Sigmoid colon (tissue), 7 donors: ENCODE results near the gene CAMKV. TPM values are rescaled to one million over a fixed set of nuclear protein-coding genes. Genes with fewer than 3 reads are reported as not detected.
A peak's percentile ranks its signal among the peaks of the same experiment; 100 is the strongest.
"Not testable (repeated sequence)": the region's sequence is repeated elsewhere in the genome, so short reads cannot be mapped to it uniquely, and the experiment has no call there.

ENCODE experiments used
- DNase-seq: peaks from one replicate; pipeline ENCODE4 v3.0.0-alpha.2; 2019
- H3K27ac ChIP-seq, 4 donors: fragments of 200-600 bp; sonication (generic); one replicate each; pipeline ENCODE4 v1.5.1; 2016 to 2019; ENCODE audit warnings: mild to moderate bottlenecking in 1 of 4
- H3K27me3 ChIP-seq, 3 donors: fragments of 200-600 bp; sonication (generic); one replicate each; pipeline ENCODE4 v1.5.1; 2019; ENCODE audit warnings: mild to moderate bottlenecking in 1 of 3
- H3K36me3 ChIP-seq, 4 donors: fragments of 200-600 bp; sonication (generic); one replicate each; pipeline ENCODE4 v1.5.1; 2016 to 2019
- H3K4me1 ChIP-seq, 4 donors: fragments of 200-600 bp; sonication (generic); one replicate each; pipeline ENCODE4 v1.5.1; 2017 to 2019
- H3K4me3 ChIP-seq, 4 donors: fragments of 200-600 bp; sonication (generic); one replicate each; pipeline ENCODE4 v1.5.1; 2017 to 2019; ENCODE audit warnings: mild to moderate bottlenecking in 2 of 4, moderate library complexity in 1 of 4
- H3K9me3 ChIP-seq, 4 donors: fragments of 200-600 bp in 3 of 4; sonication (generic) in 3 of 4; one replicate each; pipeline versions ENCODE4 v1.5.1 to v1.6.1; 2013 to 2019
- CTCF ChIP-seq, 4 experiments: fragments of 450-650 bp in 3 of 4; fragments of 200-600 bp in 1 of 4; IDR thresholded peaks; one replicate each; pipeline ENCODE4 v1.5.1; 2016 to 2019; ENCODE audit warnings: antibody characterized with exemption in 4 of 4, mild to moderate bottlenecking in 3 of 4, moderate library complexity in 2 of 4
- EP300 ChIP-seq, 4 donors: sonication (generic); formaldehyde crosslinking; IDR thresholded peaks; one replicate each; pipeline ENCODE4 v1.6.1; 2017; ENCODE audit warnings: antibody characterized with exemption in 4 of 4
- POLR2A ChIP-seq, 2 donors: fragments of 450-650 bp; IDR thresholded peaks; one replicate each; pipeline ENCODE4 v1.6.1; 2016; ENCODE audit warnings: antibody characterized with exemption in 2 of 2, mild to moderate bottlenecking in 2 of 2, moderate library complexity in 2 of 2
- POLR2AphosphoS5 ChIP-seq, 4 donors: sonication (generic); formaldehyde crosslinking; IDR thresholded peaks; one replicate each; pipeline ENCODE4 v1.6.1; 2017; ENCODE audit warnings: antibody characterized with exemption in 4 of 4
- WGBS, 2 donors: extraction: QIAGEN DNeasy Blood & Tissue Kit; methylation state at CpG; one replicate each; pipeline ENCODE4 v1.1.7; 2013; 5-methylcytosine and 5-hydroxymethylcytosine counted together
- intact Hi-C: fragments of 100-400 bp; cut with DNase I; formaldehyde crosslinking; loops from one replicate; pipeline ENCODE4 v1.15.1; 2023
- polyA plus RNA-seq, 3 donors: library from polyadenylated mRNA; stranded (reverse); fragments of 200-250 nt; gene quantifications; one replicate each; pipeline ENCODE4 v1.2.3, GENCODE V29; 2013
- total RNA-seq, 4 donors: library from RNA; depleted of rRNA; stranded (reverse); fragments of >200 nt; gene quantifications; one replicate each; pipeline ENCODE4 v1.1.0, GENCODE V29; 2016
- donor health status: healthy with polysubstance abuse.
- donor health status: Bipolar disorder and iron deficiency.
- donor health status: healthy.

Gene CAMKV
- total RNA-seq (not detected), polyA plus RNA-seq (under 1 TPM in 1 of 3 donors, not detected in 2; 0.12 TPM)

DNA sequence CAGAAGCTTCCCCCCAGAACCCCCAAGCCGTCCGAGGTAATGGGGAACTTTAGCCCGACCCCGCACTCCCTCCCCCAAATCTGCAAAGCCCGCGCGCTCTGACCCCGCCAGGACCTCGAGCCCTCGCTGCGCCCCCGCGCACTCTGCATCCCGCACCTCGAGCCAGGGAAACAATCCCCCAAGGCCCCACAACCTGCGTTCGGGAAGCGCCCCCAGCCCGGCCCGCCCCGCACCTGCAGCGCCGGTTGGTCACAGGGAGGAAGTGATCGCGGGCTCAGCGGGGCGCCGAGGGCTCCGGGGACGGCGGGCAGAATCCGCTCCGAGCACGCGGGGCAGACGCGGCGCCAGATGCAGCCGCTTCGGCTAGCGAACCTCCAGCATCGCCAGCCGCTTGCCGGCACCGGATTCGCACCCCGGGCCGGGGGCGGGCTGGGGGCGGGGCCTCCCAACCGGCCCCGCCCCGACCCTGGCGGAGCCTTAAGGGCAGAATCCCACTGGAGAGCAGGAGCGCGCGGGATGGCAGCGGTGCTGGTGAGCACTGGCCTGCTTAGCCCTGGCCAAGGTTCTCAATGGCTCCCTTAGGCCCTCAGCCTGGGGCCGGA lies at the start of gene CAMKV:
Gene CAMKV, minus strand, starts transcription at position 382 of the 602 bp plus-strand sequence. CDS start 7,518 bp downstream, outside the sequence.
- intact Hi-C loops, result no loop called here
- peaks cover 0 to 14% (median 13%) of the 10 kb centered on the region in 4 donors for H3K4me1 ChIP-seq
- WGBS, 2 donors, result 2% methylated on average over 59 of the region's 59 CpGs
- H3K4me3 ChIP-seq, result peak within 1 kb of the TSS in 3 of 4 donors; percentile 28 to 44 (median 35)
- H3K27me3 ChIP-seq, result peaks cover 15 to 48% (median 26%) of the 10 kb centered on the region in 3 donors
- no peaks in the 10 kb centered on the region for H3K36me3 ChIP-seq
- TF ChIP-seq EP300 (IDR thresholded peaks at IDR 0.05), result no peak
- no peak for TF ChIP-seq CTCF (IDR thresholded peaks at IDR 0.05)
- TF ChIP-seq POLR2AphosphoS5 (IDR thresholded peaks at IDR 0.05), result no peak
- TF ChIP-seq POLR2A (IDR thresholded peaks at IDR 0.05), result no peak
- no peak within 1 kb of the TSS for H3K27ac ChIP-seq
- no peak for DNase-seq
- no peaks in the 10 kb centered on the region for H3K9me3 ChIP-seq

DNA sequence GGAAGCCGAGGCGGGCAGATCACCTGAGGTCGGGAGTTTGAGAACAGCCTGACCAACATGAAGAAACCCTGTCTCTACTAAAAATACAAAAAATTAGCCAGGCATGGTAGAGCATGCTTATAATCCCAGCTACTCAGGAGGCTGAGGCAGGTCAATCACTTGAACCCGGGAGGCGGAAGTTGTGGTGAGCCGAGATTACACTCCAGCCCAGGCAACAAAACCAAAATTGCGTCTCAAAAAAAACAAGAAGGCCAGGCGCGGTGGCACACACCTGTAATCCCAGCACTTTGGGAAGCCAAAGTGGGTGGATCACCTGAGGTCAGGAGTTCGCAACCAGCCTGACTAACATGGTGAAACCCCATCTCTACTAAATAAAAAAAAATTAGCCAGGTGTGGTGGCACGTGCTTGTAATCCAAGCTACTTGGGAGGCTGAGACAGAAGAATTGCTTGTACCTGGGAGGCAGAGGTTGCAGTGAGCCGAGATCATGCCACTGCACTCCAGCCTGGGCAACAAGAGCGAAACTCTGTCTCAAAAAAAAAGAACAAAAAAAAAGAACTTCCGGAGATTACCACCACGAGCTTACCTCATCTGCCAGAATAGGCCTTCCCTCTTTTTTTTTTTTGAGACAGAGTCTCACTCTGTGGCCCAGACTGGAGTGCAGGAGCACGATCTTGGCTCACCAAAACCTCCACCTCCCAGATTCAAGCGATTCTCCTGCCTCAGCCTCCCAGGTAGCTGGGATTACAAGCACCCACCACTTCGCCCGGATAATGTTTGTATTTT lies 48.3 kb upstream of the CAMKV start:
- intact Hi-C loops, H3K9me3 ChIP-seq, H3K27ac ChIP-seq, H3K36me3 ChIP-seq, DNase-seq, H3K4me3 ChIP-seq, H3K27me3 ChIP-seq, H3K4me1 ChIP-seq: not testable (repeated sequence)
- WGBS, 2 donors, result 92 to 95% methylated on average over 19 of the region's 19 CpGs

GRCh38 chr3:49916686-49917085 lies 47.0 kb upstream of the CAMKV start:
- no peaks in the 10 kb centered on the region for H3K27me3 ChIP-seq
- H3K27ac ChIP-seq, result no peak overlapping the region
- no peak for DNase-seq
- H3K4me3 ChIP-seq, result no peak overlapping the region
- intact Hi-C loops, result no loop called here
- H3K9me3 ChIP-seq, result no peaks in the 10 kb centered on the region
- 94 to 96% methylated on average over 5 of the region's 5 CpGs for WGBS, 2 donors
- H3K4me1 ChIP-seq, result no peaks in the 10 kb centered on the region
- peaks cover 0 to 16% (median 2%) of the 10 kb centered on the region in 4 donors for H3K36me3 ChIP-seq
- TF ChIP-seq POLR2AphosphoS5 (IDR thresholded peaks at IDR 0.05) (no peak), CTCF (IDR thresholded peaks at IDR 0.05) (no peak), POLR2A (IDR thresholded peaks at IDR 0.05) (no peak), EP300 (IDR thresholded peaks at IDR 0.05) (no peak)

- Histone ChIP-seq H3K36me3 (peaks cover 0 to 30% (median 12%) of the 10 kb centered on the region in 4 donors), H3K4me3 (no peak overlapping the region), H3K27ac (no peak overlapping the region), H3K9me3 (no peaks in the 10 kb centered on the region), H3K4me1 (no peaks in the 10 kb centered on the region), H3K27me3 (no peaks in the 10 kb centered on the region)
- WGBS, 2 donors, result 33 to 72% methylated on average over 2 of the region's 2 CpGs
- DNase-seq, result no peak
- intact Hi-C loops, result no loop called here
- TF ChIP-seq CTCF (IDR thresholded peaks at IDR 0.05) (no peak), POLR2AphosphoS5 (IDR thresholded peaks at IDR 0.05) (no peak), EP300 (IDR thresholded peaks at IDR 0.05) (no peak), POLR2A (IDR thresholded peaks at IDR 0.05) (no peak)
Observed at GRCh38 chr3:49914906-49915305, 45.2 kb upstream of the CAMKV start.

DNA sequence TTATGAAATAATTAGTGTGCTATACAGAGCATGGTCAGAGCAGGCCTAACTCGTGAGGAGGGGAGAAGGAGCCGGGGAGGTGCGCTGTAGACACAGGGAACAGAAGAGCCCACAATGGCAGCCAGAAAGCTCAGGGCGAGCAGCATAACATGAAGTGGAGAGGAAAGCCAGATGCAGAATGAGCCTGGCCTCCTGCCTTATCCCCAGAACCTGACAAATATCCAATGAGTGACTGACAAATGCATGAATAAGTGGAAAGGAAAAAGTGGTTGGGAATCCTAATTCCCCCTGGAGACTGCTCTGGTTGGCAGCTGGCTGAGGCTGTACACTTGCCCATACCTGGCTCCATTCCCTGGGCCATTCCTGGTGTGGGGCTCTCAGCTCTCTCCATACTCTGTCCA lies 43.2 kb upstream of the CAMKV start:
- intact Hi-C loops, result no loop called here
- H3K4me1 ChIP-seq, result no peaks in the 10 kb centered on the region
- TF ChIP-seq CTCF (IDR thresholded peaks at IDR 0.05), result no peak
- TF ChIP-seq EP300 (IDR thresholded peaks at IDR 0.05), result no peak
- no peak for TF ChIP-seq POLR2AphosphoS5 (IDR thresholded peaks at IDR 0.05)
- TF ChIP-seq POLR2A (IDR thresholded peaks at IDR 0.05), result no peak

More for the DNA sequence above, 43.2 kb upstream of the CAMKV start:
- H3K9me3 ChIP-seq, result no peaks in the 10 kb centered on the region
- H3K27me3 ChIP-seq, result no peaks in the 10 kb centered on the region
- H3K36me3 ChIP-seq, result peaks cover 0 to 42% (median 15%) of the 10 kb centered on the region in 4 donors
- DNase-seq, result no peak
- 94 to 95% methylated on average over 4 of the region's 4 CpGs for WGBS, 2 donors
- no peak overlapping the region for H3K4me3 ChIP-seq
- H3K27ac ChIP-seq, result no peak overlapping the region
